ENCODE measurements around the gene DOLPP1.

Gene DOLPP1

DNA sequence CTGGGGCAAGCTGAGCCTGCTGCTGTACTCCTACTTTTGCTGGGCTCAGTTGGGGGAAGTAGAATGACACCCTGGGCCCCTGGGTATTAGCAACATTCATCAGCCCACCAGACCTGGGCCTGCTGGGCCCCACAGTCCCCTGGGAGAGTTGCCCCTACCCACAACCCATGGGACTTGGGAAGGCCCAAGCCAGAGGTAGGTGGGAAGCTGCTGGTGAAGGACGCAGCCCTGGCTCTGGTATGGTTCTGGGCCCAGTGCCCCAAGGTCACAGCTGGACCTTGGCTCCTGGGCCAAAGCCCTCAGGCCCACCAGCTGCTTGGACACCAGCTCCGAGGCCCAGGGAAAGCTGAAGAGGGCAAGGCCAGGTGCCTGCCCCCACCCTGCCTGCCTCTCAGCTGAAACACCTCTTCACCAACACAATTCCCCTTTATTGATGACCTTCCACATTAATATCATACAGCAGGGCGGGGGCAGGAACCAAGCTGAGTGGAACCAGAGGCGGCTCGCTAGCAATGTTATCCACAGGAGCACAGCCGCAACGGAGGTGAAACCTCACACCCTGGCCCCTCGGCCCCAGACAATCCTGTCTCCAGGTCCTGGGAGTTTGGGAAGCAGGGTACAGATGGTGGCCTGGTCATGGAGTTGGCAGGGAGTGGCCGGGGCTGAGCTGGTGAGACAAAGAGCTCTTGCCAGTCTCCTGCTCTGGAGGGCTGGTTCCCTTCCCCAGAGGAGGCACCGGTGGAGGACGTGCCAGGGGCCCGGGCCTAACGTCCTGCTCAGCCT is 13.7 kb downstream of the DOLPP1 start:
- no peak for DNase-seq (ENCODE audit: low read depth in 3 of 3)

DNA sequence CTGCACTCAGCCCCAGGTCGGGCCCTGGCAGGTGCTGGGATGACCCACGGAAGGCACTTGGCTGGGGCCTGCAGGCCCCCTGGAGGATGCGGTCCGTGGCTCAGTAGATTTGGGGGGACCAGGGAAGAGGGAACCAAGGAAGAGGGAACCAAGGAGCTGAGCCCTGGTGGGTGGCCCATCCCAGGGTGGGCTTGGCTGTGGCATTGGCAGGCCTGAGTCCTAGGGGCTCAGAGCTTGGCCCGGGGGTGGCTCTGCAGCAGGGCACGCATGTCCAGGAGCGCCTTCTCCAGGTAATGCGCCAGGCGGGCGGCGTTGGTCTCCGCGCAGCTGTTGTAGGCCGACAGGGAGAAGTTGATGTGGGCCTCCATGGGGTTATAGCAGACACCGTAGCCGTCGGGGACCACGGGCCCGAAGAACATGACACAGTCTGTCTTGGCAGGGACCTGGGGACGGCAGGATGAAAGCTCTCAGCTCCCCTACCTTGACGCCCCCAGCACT is 14.3 kb downstream of the DOLPP1 start:
- DNase-seq (ENCODE audit: low read depth in 3 of 3): no peak

GRCh38 chr9:129095908-129096307 is 15.0 kb downstream of the DOLPP1 start:
- DNase-seq (ENCODE audit: low read depth in 3 of 3): no peak

- no peak for DNase-seq (ENCODE audit: low read depth in 3 of 3)
Observed at GRCh38 chr9:129097671-129098306, 16.9 kb downstream of the DOLPP1 start.

DNA sequence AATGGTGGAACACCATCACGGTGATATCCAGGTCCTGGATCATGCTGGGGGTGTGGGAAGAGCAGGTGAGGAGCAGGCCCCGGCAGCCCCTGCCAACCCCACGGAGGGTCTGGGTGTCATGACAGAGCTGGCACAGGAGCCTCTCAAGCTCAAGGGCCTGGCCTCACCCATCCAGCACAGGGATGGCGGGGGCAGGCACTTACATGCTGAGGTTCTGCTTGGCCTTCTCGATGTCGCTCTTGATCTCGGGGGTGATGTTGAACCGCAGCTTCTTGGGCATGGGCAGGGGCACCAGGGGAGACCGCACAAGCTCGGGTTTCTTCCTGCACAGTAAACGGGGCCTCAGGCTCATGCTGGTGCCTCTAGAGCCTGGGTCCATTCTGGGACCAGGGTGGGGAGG is 17.4 kb downstream of the DOLPP1 start:
- no peak for DNase-seq (ENCODE audit: low read depth in 3 of 3)

DNA sequence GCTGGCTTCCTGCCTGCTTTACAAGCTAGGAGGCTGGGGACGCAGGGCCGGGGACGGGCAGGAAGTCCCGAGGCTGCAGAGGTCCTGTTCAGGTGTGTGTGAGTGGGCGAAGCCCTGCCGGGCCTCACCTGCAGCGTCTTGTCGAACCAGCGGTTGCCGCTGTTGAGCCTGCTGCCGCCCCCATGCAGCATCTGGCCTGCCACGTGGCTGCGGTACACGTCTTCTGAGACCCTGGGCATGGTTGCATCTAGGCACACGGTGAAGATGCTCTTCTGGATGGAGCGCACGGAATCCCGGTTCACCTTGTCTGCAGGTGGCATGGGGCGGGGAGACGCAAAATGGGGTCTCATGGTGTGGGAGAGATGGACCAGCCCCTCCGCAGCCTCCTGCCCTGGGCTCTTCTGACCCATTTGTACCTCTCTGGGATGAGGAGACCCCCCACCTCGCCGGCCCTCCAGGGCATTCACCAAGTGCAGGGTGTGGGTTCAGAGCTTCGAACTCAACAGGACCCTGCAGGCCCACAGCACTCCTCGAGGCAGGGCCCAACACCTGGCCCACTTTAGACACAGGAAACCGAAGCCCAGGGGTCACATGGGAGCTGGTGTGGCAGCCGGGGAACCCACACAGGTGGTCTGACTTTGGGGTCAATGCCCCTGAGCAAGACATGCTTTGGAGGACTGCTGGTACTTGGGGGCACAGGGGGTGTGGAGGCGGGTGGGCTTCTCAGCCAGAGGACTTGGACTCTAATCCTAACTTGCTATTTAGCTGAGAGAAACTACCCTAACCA is 19.7 kb downstream of the DOLPP1 start:
- DNase-seq (ENCODE audit: low read depth in 3 of 3): no peak

DNA sequence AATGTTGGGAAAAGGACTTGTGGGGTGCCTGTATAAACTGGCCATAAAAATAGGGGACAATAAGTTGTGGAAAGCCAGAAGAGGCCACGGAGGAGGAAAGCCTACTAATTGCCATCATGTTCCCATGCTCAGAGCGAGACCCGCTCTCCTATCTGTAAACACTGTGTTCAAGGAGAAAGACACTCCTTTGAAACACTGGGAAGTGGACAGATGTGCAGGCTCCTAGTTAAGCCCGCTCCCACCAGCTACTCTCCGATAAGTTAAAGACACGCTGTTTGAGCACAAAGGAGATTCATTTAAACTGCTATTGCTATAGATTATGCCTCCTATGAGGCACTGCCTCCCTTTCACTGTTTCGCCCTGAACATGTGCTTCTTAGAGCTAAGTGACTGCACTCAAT is 20.4 kb downstream of the DOLPP1 start:
- DNase-seq (ENCODE audit: low read depth in 3 of 3): no peak

DNA sequence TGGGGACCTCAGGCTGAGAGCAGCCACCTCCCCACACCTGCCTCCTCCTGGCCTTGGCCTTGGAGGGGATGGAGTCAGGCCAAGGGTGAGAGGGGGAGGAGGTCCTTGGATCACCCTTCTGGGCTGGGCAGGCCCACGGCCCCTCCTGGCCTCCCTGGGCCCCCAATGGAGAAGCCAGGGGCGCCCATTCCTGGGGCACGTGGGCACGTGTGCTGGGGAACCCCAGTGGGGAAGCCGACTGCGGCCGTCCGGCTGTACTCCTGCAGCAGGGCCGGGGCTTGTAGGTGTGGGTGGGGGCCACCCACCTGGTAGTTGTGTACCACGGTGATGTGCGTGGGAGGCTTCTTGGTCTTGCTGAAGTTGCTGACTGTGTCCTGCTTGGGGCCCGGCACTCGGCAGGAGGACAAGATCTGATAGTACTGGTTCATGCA is 21.2 kb downstream of the DOLPP1 start:
- DNase-seq (ENCODE audit: low read depth in 3 of 3): no peak

DNA sequence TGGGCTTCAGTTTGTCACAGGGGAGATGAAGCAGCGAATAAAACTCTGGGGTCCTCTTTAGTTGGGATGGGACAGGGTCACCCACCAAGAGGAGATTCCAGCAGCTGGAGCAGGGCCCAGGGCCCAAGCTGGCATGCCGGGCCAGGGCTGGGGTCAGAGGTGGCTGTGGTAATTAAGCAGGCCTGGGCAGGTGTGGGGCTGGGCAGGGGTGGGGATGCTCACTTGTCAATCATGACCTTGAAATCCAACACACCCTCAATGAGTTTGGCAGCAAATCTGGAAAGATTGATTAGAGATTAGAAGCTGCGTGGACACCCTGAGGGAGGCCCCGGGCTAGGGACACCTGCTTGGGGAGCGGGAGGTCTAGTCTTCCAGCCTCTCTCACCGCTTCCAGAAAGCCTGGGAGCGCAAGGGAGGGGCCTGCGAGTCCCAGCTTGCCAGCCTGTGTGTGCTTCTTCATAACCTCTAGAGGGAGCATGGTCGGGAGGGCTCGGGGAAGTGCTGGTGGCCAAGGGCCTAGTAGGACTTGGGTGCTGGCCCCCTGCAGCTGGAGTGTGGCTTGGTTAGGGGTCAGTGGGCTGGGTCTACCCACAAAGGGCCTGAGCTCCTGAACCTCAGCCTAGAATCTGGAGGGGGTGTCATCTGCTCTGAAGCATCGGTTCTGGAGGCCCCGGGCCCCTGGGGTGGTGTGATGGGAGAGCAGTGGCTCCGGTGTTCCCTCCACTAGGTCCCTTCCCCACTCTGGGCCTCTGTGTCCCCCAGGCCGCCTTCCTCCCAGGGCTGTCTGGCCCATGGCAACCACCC is 22.1 kb downstream of the DOLPP1 start:
- DNase-seq (ENCODE audit: low read depth in 3 of 3): no peak

GRCh38 chr9:129103595-129103965 is 22.7 kb downstream of the DOLPP1 start:
- no peak for DNase-seq (ENCODE audit: low read depth in 3 of 3)

DNA sequence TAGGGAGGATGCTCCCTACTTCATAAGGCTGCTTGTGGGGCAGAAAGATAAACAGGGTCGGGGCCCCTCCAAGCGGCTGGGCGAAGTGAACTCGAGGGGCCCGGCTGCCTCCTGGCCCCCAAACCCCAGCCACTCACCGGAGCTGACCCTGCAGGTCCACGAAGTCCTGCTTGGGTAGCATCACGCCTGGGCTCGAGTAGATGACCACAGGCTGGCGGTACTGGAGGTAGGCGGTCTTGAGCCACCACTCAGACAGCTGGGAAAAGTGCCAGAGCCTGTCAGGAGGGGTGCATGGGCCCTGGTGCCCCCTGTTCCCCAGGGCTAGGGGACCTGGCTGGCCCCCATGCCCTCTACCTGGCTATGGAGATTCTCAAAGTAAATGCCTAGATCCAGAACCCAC is 23.1 kb downstream of the DOLPP1 start:
- DNase-seq (ENCODE audit: low read depth in 3 of 3): no peak

GRCh38 chr9:129105857-129106694 is 25.2 kb downstream of the DOLPP1 start:
- no peak for DNase-seq (ENCODE audit: low read depth in 3 of 3)

DNA sequence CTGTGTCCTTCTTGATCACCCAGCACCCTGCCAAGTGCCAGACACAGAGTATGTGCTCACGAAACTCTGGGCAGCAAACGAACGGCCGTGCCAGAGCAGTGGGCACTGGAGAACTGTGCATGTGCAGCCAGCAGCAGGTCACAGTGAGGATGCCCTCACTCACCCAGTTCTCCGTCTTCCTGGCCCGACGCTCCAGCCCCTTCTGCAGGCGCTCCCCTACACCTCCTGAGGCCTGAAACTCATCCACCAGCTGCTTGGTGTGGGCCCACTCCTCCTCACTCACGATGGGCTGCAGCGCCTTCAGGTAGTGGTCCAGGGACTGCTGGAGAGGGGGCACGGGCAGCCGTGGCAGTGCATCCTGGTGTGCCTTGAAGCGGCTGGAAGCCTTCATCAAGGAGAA is 26.7 kb downstream of the DOLPP1 start:
- no peak for DNase-seq (ENCODE audit: low read depth in 3 of 3)

DNA sequence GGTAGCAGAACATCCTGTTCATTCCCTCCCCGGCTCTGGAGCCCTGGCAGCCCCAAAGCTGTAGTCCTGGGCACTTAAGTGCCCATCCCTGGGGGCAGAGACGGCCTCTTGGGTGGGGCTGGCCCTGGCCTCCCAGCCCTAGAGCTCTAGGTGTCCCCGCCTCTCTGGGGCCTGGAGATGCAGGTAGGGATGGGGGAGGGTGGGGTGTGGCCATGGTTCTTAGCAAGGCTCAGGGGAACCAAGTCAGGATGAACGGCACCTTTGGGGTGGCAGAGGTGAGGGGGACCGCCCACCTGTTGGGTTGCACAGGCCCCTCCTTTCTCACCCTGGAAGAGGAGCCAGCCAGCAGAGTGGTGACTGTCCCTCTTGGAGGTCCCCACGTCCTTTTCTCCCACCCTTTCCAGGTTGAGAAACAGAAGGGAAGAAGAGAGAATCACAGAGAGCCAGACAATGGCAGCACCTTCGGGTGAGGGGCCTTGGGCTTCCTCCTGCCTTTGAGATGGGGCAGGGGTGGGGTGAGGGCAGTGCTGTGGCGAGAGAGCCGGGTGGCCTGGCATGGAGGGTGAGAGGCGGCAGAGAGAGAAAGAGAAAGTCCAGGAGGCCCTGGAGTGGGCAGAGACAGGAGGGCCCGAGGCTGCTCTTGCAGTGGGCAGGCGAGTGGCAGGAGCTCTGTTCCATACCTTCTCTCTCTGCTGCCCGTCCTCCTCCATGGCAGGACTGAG is 27.3 kb downstream of the DOLPP1 start:
- DNase-seq (ENCODE audit: low read depth in 3 of 3): no peak

DNA sequence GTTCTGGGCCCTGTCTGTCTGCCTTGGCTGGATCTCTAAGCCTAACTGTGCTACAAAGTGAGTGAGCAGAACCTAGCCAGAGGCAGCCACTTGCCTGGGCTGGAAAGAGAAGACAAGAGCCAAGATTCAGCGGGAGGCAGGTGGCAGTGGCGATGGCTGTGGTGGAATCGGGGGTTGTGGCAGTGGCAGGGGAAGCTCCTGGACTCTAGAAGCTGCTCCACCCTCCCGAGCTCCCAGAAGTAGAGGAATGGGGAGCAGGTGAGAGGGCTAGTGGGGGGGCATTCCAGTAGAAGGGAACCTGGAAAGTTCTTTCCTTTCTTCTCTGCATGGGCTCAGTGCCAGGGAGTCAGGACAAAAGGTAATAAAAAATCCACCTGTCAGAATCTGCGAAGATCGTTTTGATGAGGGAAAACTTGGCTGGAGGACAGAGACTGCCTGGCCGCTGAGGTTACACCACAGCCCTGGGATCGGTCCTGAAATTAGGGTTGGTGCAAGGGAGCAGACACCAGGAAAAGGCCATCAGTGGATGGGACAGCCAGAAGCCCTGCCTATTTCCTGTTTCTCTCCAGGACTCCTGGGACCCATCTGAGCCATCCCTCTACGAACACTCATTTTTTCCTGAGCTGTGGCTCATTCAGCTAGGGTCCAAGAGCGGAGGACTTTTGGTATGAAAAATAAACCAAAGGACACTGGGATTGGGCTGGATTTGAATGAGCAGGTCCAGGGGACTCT is 28.1 kb downstream of the DOLPP1 start:
- no peak for DNase-seq (ENCODE audit: low read depth in 3 of 3)

DNA sequence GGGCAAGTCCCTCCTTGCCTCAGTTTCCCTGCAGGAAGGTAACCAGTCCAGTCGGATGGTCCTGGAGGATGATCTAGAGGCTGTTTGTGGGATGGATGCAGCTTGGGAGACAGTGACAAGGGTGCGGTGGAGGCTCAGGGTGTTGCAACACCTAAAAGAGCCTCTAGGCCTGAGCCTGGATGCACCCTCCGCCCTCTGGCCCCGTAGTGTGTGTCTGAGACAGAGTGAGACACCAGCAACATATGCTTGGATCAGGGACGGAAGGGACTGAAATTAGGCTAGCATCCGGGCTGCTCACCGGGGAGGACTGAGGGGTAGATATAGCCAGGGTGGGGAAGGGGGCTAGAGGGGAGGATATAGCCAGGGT is 28.6 kb downstream of the DOLPP1 start:
- no peak for DNase-seq (ENCODE audit: low read depth in 3 of 3)

GRCh38 chr9:129109952-129110739 is 29.2 kb downstream of the DOLPP1 start:
- DNase-seq (ENCODE audit: low read depth in 3 of 3): no peak

GRCh38 chr9:129110740-129111527 is 30.0 kb downstream of the DOLPP1 start, which contains the start of the genes CRAT and PTPA:
TSS of gene CRAT (minus strand) at chr9:129110793. CDS start at chr9:129110509, 284 bp downstream.
TSS of gene PTPA (plus strand) at chr9:129111415. CDS start at chr9:129111601, 186 bp downstream.
- peak; percentile 90 to 97 (median 94) for DNase-seq (ENCODE audit: low read depth in 3 of 3)

All from stimulated activated CD4-positive, alpha-beta T cell treated with anti-CD3 and anti-CD28 coated beads, TNF-alpha, amount 100 ng/mL, for 4 hours (primary cell).